ENCODE data around the gene WDR54.

Gene WDR54

DNA sequence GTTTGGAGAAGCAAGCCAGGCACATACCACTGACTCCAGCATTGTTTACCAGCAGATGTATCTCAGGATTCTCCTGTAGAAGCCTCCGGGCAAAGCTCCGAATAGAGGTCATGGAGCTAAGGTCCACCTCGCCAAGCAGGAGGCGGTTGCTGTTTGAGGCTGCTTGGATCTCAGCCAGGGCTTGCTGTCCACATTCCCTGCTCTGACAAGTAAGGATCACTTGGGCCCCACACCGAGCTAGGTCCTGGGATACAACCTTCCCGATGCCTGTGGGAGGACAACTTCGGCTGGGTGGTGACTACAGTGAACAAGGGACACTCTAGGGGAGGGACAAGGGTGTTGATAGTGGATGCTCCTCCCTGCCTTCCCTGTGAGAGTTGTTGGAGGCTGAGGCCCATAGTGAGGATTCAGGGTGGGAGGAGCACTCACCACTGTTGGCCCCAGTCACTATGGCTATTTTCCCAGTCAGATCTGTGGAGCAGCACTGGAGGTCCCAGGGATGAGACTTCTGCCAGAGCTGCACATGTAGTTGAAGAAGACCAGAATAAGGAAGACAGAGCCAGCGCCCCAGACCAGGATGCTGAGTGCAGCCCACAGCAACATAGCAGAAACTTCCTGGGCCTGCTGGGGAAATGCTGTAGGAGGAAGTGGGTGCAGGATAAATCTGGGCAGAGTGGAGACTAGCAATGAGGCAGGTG is 8.4 kb upstream of the WDR54 start:
- Histone ChIP-seq H3K27me3 (ENCODE audit: insufficient read depth, poor library complexity, severe bottlenecking) (no peaks in the 10 kb centered on the region), H3K4me3 (ENCODE audit: severe bottlenecking) (no peak overlapping the region), H3K9me3 (ENCODE audit: severe bottlenecking) (no peaks in the 10 kb centered on the region), H3K36me3 (ENCODE audit: low read depth) (no peaks in the 10 kb centered on the region), H3K4me1 (ENCODE audit: insufficient read depth, poor library complexity, severe bottlenecking) (no peaks in the 10 kb centered on the region), H3K27ac (ENCODE audit: poor library complexity, severe bottlenecking) (no peak overlapping the region)
- no peak for TF ChIP-seq CTCF (IDR thresholded peaks at IDR 0.05; ENCODE audit: poor library complexity, severe bottlenecking)
- no peak; the same call in 2 of the 3 replicates for ATAC-seq (ENCODE audit: low read depth)
- no peak for DNase-seq (ENCODE audit: low spot score)

- Histone ChIP-seq H3K27me3 (ENCODE audit: insufficient read depth, poor library complexity, severe bottlenecking) (no peaks in the 10 kb centered on the region), H3K36me3 (ENCODE audit: low read depth) (no peaks in the 10 kb centered on the region), H3K4me1 (ENCODE audit: insufficient read depth, poor library complexity, severe bottlenecking) (no peaks in the 10 kb centered on the region), H3K4me3 (ENCODE audit: severe bottlenecking) (no peak overlapping the region), H3K9me3 (ENCODE audit: severe bottlenecking) (no peaks in the 10 kb centered on the region), H3K27ac (ENCODE audit: poor library complexity, severe bottlenecking) (no peak overlapping the region)
- no peak for ATAC-seq (ENCODE audit: low read depth)
- TF ChIP-seq CTCF (IDR thresholded peaks at IDR 0.05; ENCODE audit: poor library complexity, severe bottlenecking) = no peak
- DNase-seq (ENCODE audit: low spot score) = no peak
Observed at GRCh38 chr2:74414441-74414840, 7.1 kb upstream of the WDR54 start.

GRCh38 chr2:74414881-74415761 is 6.4 kb upstream of the WDR54 start:
- H3K27ac ChIP-seq (ENCODE audit: poor library complexity, severe bottlenecking) = no peak overlapping the region
- peak; percentile 24; the same call in 1 of the 3 replicates for ATAC-seq (ENCODE audit: low read depth)
- no peak overlapping the region for H3K4me3 ChIP-seq (ENCODE audit: severe bottlenecking)

DNA sequence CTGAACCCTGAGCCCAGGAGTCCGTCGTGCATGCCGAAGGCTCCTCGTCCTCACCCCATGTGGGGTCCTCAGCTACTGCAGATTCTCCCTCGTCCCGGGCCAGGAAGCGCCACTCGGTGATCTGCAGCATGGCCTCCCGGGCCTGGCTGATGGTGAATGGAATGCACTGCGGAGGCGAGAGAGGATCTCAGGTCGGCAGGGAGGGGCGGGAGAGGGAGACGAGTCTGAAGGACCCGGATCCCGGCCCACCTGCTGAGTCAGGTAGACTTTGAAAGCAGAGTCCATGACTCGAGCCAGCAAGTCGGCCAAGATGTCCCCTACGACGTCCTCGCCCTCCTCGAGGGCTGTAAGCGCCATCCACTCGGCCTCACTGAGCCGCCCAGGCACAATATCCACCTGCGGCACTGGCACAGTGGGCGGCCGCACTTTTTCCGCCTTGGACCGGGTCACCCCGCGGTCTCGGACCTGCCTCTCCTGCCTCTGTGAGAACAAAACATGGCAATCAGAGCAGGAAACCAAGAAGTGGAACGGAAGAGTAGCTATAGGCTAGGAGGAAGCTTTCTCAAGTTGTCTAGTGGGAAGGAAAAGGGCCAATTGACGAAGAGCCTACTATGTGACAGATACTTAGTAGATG is 5.7 kb upstream of the WDR54 start:
- no peaks in the 10 kb centered on the region for H3K36me3 ChIP-seq (ENCODE audit: low read depth)
- H3K27ac ChIP-seq (ENCODE audit: poor library complexity, severe bottlenecking) = no peak overlapping the region
- H3K27me3 ChIP-seq (ENCODE audit: insufficient read depth, poor library complexity, severe bottlenecking) = no peaks in the 10 kb centered on the region
- ATAC-seq (ENCODE audit: low read depth) (no peak), DNase-seq (ENCODE audit: low spot score) (no peak)
- H3K4me3 ChIP-seq (ENCODE audit: severe bottlenecking) = no peak overlapping the region
- no peaks in the 10 kb centered on the region for H3K9me3 ChIP-seq (ENCODE audit: severe bottlenecking)
- peaks cover 2% of the 10 kb centered on the region for H3K4me1 ChIP-seq (ENCODE audit: insufficient read depth, poor library complexity, severe bottlenecking)
- TF ChIP-seq CTCF (IDR thresholded peaks at IDR 0.05; ENCODE audit: poor library complexity, severe bottlenecking) = no peak

More at GRCh38 chr2:74414881-74415761, 6.4 kb upstream of the WDR54 start:
- H3K4me1 ChIP-seq (ENCODE audit: insufficient read depth, poor library complexity, severe bottlenecking) = no peaks in the 10 kb centered on the region
- H3K36me3 ChIP-seq (ENCODE audit: low read depth) = no peaks in the 10 kb centered on the region
- H3K9me3 ChIP-seq (ENCODE audit: severe bottlenecking) = no peaks in the 10 kb centered on the region
- H3K27me3 ChIP-seq (ENCODE audit: insufficient read depth, poor library complexity, severe bottlenecking) = no peaks in the 10 kb centered on the region
- no peak for TF ChIP-seq CTCF (IDR thresholded peaks at IDR 0.05; ENCODE audit: poor library complexity, severe bottlenecking)
- no peak for DNase-seq (ENCODE audit: low spot score)

All from RWPE2 (cell line).